PC-3 (cell line): Measurements from ENCODE around the gene MTHFD1L. TPM values are rescaled to one million over a fixed set of nuclear protein-coding genes. Genes with fewer than 3 reads are reported as not detected.
"Not testable (repeated sequence)": the region's sequence is repeated elsewhere in the genome, so short reads cannot be mapped to it uniquely, and the experiment has no call there.

Experiments used
- ATAC-seq: fragments of 200-7000 bp; cut with Tn5 transposase; 2 replicates; pipeline ENCODE4 v1.9.1; 2020; ENCODE audit warnings: mild to moderate bottlenecking, moderate library complexity
- BruUV-seq: library from RNA; stranded (reverse); fragments of 400-500 nt; replicated peaks from 2 replicates; lab custom pipeline; 2021; lab: Mats Ljungman, UMichigan
- CTCF ChIA-PET: fragments of 300-600 bp; sonication (Branson Sonifier 250); formaldehyde crosslinking; loops from one replicate; lab custom pipeline; 2022; ENCODE audit warnings: antibody characterized with exemption; lab: Charles Lee
- POLR2A ChIA-PET: fragments of 300-600 bp; sonication (Branson Sonifier 250); formaldehyde crosslinking; loops from one replicate; lab custom pipeline; 2022; ENCODE audit warnings: antibody characterized with exemption; ENCODE audit not compliant: unreplicated experiment; lab: Charles Lee
- DNase-seq: peaks from one replicate; pipeline ENCODE4 v3.0.0-alpha.2; 2015
- H2AFZ ChIP-seq: fragments of 300-600 bp; sonication (generic); 2 replicates; pipeline ENCODE4 v1.6.0; 2016; ENCODE audit warnings: antibody characterized with exemption, low read length
- H3F3A ChIP-seq: fragments of 300-600 bp; sonication (generic); one replicate; pipeline ENCODE4 v1.6.0; 2017; ENCODE audit warnings: antibody characterized with exemption, low read length, control low read depth, mild to moderate bottlenecking; ENCODE audit not compliant: unreplicated experiment
- H3K27ac ChIP-seq: fragments of 300-600 bp; sonication (generic); 2 replicates; pipeline ENCODE4 v1.5.1; 2016; ENCODE audit warnings: mild to moderate bottlenecking, low read length
- H3K27me3 ChIP-seq: fragments of 300-600 bp; sonication (generic); 2 replicates; pipeline ENCODE4 v1.6.1; 2016; ENCODE audit warnings: low read length, mixed read lengths
- H3K36me3 ChIP-seq: fragments of 300-600 bp; sonication (generic); 2 replicates; pipeline ENCODE4 v1.6.1; 2016; ENCODE audit warnings: low read depth, mixed run types, low read length, mixed read lengths
- H3K4me1 ChIP-seq: fragments of 300-600 bp; sonication (generic); 2 replicates; pipeline ENCODE4 v1.5.1; 2016; ENCODE audit warnings: low read length; ENCODE audit not compliant: insufficient read depth
- H3K4me2 ChIP-seq: fragments of 300-600 bp; sonication (generic); 2 replicates; pipeline ENCODE4 v1.6.0; 2016; ENCODE audit warnings: low read length
- H3K4me3 ChIP-seq: fragments of 300-600 bp; sonication (generic); 2 replicates; pipeline ENCODE4 v1.5.1; 2016; ENCODE audit warnings: mild to moderate bottlenecking, low read length, mixed read lengths
- H3K79me2 ChIP-seq: fragments of 300-600 bp; sonication (generic); 2 replicates; pipeline ENCODE4 v1.6.1; 2017; ENCODE audit warnings: low read length, mixed read lengths
- H3K9ac ChIP-seq: fragments of 300-600 bp; sonication (generic); 2 replicates; pipeline ENCODE4 v1.6.0; 2016; ENCODE audit warnings: mild to moderate bottlenecking, low read length
- H3K9me2 ChIP-seq: fragments of 300-600 bp; sonication (generic); replicated peaks from 2 replicates; pipeline ENCODE4 v1.6.1; 2016; ENCODE audit warnings: mixed run types, low read length, mixed read lengths
- H3K9me3 ChIP-seq: fragments of 300-600 bp; sonication (generic); 2 replicates; pipeline ENCODE4 v1.6.1; 2016; ENCODE audit warnings: low read length, mixed read lengths
- H4K20me1 ChIP-seq: fragments of 300-600 bp; sonication (generic); 2 replicates; pipeline ENCODE4 v1.6.1; 2016; ENCODE audit warnings: low read length, mixed read lengths
- EZH2 ChIP-seq: fragments of 300-600 bp; sonication (generic); IDR thresholded peaks from one replicate; pipeline ENCODE4 v1.6.1; 2017; ENCODE audit warnings: antibody characterized with exemption, mild to moderate bottlenecking, low read length; ENCODE audit not compliant: unreplicated experiment
- EZH2phosphoT487 ChIP-seq: fragments of 300-600 bp; sonication (generic); IDR thresholded peaks from 2 replicates; pipeline ENCODE4 v1.6.1; 2018; ENCODE audit warnings: mild to moderate bottlenecking, antibody characterized with exemption, low read length, borderline replicate concordance
- intact Hi-C: fragments of 100-400 bp; cut with micrococcal nuclease; formaldehyde crosslinking; loops from 2 replicates; pipeline ENCODE4 v1.9.0; 2023
- total RNA-seq: library from RNA; depleted of rRNA; stranded (reverse); fragments of >200 nt; gene quantifications from 2 replicates; pipeline ENCODE4 v1.2.3, GENCODE V29; 2014
- TF ChIP-seq, protein P1 (sequence below): fragments of 300-600 bp; sonication (generic); conservative IDR thresholded peaks from 2 replicates; pipeline ENCODE4 v1.5.1; 2017; ENCODE audit warnings: antibody characterized with exemption, low read depth, mild to moderate bottlenecking, low read length

MTHFD1L gene
- total RNA-seq, 1 experiment from 2014 or later = 11.9 TPM

DNA sequence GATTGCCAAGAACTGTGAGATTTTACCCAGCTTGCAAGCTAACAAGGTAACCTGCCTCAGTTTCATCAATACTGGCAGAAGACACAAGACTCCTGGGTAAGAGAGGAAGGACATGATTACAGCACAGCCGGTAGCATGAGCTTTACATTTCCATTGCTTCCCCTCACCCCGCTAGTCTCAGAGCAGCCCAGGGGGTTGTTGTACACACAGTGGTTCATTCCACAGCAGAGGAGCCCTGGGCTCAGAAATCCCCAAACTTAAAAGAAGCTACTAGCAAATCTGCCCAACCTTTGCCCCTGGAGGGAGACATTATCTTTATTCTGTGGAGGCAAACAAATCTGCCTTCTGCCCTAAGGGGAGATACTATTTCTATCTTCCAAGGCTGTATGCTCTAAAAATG, 17.1 kb upstream of the MTHFD1L start:
- Histone ChIP-seq H3K4me2 (no peak overlapping the region), H2AFZ (no peak overlapping the region), H3K9me2 (no peaks in the 10 kb centered on the region), H3K9ac (no peak overlapping the region), H3K27me3 (no peaks in the 10 kb centered on the region), H3K4me1 (no peaks in the 10 kb centered on the region), H3K4me3 (no peak overlapping the region), H4K20me1 (no peaks in the 10 kb centered on the region), H3K27ac (no peak overlapping the region), H3K36me3 (no peaks in the 10 kb centered on the region), H3F3A (no peaks in the 10 kb centered on the region), H3K9me3 (no peaks in the 10 kb centered on the region), H3K79me2 (no peaks in the 10 kb centered on the region)
- intact Hi-C loops = no loop called here
- no TSS peak for BruUV-seq
- TF ChIP-seq EZH2phosphoT487 (no peak), EZH2 (no peak)
- TF ChIP-seq, protein P1, sequence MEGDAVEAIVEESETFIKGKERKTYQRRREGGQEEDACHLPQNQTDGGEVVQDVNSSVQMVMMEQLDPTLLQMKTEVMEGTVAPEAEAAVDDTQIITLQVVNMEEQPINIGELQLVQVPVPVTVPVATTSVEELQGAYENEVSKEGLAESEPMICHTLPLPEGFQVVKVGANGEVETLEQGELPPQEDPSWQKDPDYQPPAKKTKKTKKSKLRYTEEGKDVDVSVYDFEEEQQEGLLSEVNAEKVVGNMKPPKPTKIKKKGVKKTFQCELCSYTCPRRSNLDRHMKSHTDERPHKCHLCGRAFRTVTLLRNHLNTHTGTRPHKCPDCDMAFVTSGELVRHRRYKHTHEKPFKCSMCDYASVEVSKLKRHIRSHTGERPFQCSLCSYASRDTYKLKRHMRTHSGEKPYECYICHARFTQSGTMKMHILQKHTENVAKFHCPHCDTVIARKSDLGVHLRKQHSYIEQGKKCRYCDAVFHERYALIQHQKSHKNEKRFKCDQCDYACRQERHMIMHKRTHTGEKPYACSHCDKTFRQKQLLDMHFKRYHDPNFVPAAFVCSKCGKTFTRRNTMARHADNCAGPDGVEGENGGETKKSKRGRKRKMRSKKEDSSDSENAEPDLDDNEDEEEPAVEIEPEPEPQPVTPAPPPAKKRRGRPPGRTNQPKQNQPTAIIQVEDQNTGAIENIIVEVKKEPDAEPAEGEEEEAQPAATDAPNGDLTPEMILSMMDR = no peak
- ChIA-PET CTCF (no interaction called here), POLR2A (no interaction called here)
- no peak for DNase-seq
- no peak for ATAC-seq

DNA sequence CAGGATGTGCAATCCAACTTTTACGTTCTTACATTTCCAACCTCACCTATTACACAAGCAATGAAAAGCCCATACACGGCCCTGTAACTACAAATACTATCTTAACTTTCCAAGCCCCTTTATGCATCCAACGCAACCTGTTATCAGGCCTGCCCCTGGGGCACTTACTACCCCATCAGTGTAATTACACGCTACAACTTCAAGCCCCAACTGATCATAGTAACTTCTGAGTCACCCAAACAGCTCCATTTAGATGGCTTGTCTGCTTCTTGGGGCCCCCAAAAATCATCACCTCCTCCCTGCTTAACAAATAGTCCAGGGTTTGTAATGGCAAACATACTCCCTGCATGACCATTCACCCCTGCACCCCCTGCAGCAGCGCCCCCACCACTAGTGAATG, 11.1 kb upstream of the MTHFD1L start:
- H3K4me3 ChIP-seq, H3K27me3 ChIP-seq, H3K9me2 ChIP-seq, H3K27ac ChIP-seq, H3K9ac ChIP-seq, DNase-seq, ATAC-seq, H3K9me3 ChIP-seq, POLR2A ChIA-PET, H3K79me2 ChIP-seq, intact Hi-C loops, BruUV-seq, CTCF ChIA-PET, H3K4me2 ChIP-seq, H2AFZ ChIP-seq, H3F3A ChIP-seq, H4K20me1 ChIP-seq, H3K36me3 ChIP-seq: not testable (repeated sequence)
- H3K4me1 ChIP-seq = peaks cover 19% of the 10 kb centered on the region

DNA sequence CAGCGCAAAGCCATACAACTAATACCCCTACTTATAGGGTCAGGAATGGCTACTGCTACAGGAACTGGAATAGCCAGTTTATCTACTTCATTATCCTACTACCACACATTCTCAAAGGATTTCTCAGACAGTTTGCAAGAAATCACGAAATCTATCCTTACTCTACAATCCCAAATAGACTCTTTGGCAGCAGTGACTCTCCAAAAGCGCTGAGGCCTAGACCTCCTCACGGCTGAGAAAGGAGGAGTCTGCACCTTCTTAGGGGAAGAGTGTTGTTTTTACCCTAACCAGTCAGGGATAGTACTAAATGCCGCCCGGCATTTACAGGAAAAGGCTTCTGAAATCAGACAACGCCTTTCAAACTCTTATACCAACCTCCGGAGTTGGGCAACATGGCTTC, 10.3 kb upstream of the MTHFD1L start:
- intact Hi-C loops = loop anchor here (5.0 kb wide), 1 partner anchor 38 kb away; no protein-coding TSS in a partner anchor
- H2AFZ ChIP-seq, H3K9me3 ChIP-seq, H3K27ac ChIP-seq, H3K36me3 ChIP-seq, ATAC-seq, H3K4me2 ChIP-seq, H3K27me3 ChIP-seq, CTCF ChIA-PET, H3K9me2 ChIP-seq, H3K4me3 ChIP-seq, H3F3A ChIP-seq, POLR2A ChIA-PET, H4K20me1 ChIP-seq, H3K9ac ChIP-seq, BruUV-seq, H3K79me2 ChIP-seq: not testable (repeated sequence)
- peaks cover 19% of the 10 kb centered on the region for H3K4me1 ChIP-seq
- peak; percentile 11 for DNase-seq
